Kidney epithelial cell (primary cell): Measurements from ENCODE around the gene FANCI. TPM values are rescaled to one million over a fixed set of nuclear protein-coding genes. Genes with fewer than 3 reads are reported as not detected.

Experiments used
- DNase-seq: peaks from one replicate; pipeline ENCODE4 v3.0.0-alpha.2; 2010; ENCODE audit warnings: low read depth
- H3K27me3 ChIP-seq: 2 replicates; pipeline ENCODE4 v1.6.0; 2011; ENCODE audit warnings: low read length; ENCODE audit not compliant: control insufficient read depth, insufficient read depth
- H3K36me3 ChIP-seq: 2 replicates; pipeline ENCODE4 v1.5.1; 2011; ENCODE audit warnings: low read length; ENCODE audit not compliant: control insufficient read depth, insufficient read depth
- H3K4me3 ChIP-seq: 2 replicates; pipeline ENCODE4 v1.5.1; 2011; ENCODE audit warnings: low read depth, mild to moderate bottlenecking, control low read depth, low read length
- total RNA-seq: library from RNA; depleted of rRNA; stranded (reverse); fragments of >200 nt; gene quantifications from 2 replicates; pipeline ENCODE4 v1.2.3, GENCODE V29; 2015
- TF ChIP-seq, protein P1 (sequence below): IDR thresholded peaks from 2 replicates; pipeline ENCODE4 v1.5.1; 2011; ENCODE audit warnings: mild to moderate bottlenecking, moderate library complexity, low read length, control low read depth, inconsistent platforms; ENCODE audit not compliant: insufficient read depth, poor library complexity, severe bottlenecking

FANCI gene
- total RNA-seq, 1 donor from 2014 or later: 68.3 TPM

DNA sequence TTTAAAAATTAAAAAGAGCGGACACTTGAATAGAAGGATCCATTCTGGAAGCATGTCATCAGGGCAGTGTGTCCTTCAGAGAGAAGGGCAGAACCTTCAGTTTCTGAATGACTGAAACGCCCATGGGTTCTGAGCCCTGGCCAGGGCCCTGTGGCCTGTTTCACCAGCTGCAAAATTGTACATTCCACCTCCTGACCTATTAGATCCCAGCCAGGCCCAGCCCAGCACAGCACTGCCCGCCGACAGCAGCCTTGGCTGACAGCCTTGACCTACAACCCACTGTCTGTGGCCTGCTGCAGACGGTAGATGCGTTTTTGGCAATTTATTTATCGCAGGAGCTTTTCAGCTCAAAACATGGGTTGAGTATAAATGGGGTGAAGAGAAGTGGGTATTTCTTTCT, 96.8 kb downstream of the FANCI start:
- Histone ChIP-seq H3K4me3 (no peak overlapping the region), H3K36me3 (no peaks in the 10 kb centered on the region), H3K27me3 (peaks cover 11% of the 10 kb centered on the region)
- TF ChIP-seq, protein P1, sequence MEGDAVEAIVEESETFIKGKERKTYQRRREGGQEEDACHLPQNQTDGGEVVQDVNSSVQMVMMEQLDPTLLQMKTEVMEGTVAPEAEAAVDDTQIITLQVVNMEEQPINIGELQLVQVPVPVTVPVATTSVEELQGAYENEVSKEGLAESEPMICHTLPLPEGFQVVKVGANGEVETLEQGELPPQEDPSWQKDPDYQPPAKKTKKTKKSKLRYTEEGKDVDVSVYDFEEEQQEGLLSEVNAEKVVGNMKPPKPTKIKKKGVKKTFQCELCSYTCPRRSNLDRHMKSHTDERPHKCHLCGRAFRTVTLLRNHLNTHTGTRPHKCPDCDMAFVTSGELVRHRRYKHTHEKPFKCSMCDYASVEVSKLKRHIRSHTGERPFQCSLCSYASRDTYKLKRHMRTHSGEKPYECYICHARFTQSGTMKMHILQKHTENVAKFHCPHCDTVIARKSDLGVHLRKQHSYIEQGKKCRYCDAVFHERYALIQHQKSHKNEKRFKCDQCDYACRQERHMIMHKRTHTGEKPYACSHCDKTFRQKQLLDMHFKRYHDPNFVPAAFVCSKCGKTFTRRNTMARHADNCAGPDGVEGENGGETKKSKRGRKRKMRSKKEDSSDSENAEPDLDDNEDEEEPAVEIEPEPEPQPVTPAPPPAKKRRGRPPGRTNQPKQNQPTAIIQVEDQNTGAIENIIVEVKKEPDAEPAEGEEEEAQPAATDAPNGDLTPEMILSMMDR: no peak
- no peak for DNase-seq

DNA sequence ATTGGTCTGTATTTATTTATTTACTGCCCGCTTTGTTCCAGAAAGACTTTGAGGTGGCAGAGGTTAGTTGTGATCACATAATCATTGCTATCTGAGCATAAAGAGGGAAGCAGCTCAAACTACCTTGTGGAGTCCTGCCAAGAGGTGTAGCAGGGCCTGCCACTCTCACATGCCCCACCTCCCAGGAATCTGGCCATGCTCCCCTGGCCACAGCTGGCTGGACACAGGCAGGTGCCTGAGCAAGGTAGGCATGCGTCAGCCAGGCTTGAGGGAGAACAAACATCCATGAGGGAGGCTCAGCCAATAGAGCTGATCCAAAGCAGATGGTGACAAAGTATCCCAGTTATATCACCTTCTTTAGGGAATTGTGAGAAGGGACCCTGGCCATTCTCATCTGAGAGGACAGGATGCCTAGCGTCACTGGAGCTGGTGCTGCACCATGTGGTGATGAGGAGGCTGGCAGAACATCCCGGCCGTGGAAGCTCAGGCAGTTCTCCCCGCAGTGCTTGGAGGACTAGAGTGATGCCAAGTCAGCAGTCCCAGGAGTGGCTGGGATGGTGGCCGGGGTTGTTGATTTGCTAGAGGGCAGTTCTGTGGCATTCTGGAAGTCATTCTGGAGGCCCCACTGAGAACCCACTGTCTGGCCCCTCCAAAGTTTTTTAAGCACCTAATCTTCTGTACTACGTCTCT, 97.7 kb downstream of the FANCI start:
- TF ChIP-seq, protein P1: no peak
- DNase-seq: no peak
- Histone ChIP-seq H3K4me3 (no peak overlapping the region), H3K36me3 (no peaks in the 10 kb centered on the region), H3K27me3 (peaks cover 11% of the 10 kb centered on the region)

DNA sequence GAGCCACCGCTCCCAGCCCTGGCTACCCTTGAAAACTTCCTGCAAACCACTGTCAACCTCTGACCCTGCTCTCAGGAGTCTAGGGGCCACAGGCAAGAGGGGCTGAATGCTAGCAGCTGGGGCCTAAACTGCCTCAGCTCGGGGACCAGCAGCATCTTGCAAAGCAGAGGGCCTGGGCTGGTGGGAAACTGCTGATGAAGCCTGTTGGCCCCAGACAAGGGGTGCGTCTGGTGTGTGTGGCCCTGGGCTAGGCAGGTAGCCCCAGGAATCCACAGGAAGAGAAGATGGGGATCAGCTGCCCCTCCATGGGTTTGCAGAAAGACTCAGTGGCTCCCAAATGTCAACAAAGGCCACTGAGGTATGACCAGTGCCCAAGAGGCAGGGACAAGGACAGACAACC, 99.1 kb downstream of the FANCI start:
- Histone ChIP-seq H3K36me3 (no peaks in the 10 kb centered on the region), H3K4me3 (no peak overlapping the region), H3K27me3 (peaks cover 14% of the 10 kb centered on the region)
- TF ChIP-seq, protein P1: no peak
- no peak for DNase-seq

DNA sequence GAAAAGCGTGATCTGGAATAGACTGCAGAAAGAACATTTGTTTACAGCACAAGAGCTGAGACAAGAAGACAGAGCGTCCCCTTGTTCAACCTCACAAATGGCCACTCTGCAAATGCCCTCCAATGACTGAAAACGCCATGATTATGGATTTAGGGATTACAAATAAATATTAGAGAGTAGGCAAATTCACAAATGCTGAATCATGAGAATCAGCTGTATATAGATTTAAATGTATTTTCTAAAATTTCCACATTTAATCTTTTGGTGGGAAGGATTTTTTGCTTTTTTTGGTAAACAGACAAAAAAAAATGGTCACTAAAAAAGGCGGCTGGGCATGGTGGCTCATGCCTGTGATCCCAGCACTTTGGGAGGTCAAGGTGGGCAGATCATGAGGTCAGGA, 101.5 kb downstream of the FANCI start:
- TF ChIP-seq, protein P1: no peak
- no peaks in the 10 kb centered on the region for H3K36me3 ChIP-seq
- peaks cover 15% of the 10 kb centered on the region for H3K27me3 ChIP-seq
- no peak for DNase-seq
- H3K4me3 ChIP-seq: no peak overlapping the region

DNA sequence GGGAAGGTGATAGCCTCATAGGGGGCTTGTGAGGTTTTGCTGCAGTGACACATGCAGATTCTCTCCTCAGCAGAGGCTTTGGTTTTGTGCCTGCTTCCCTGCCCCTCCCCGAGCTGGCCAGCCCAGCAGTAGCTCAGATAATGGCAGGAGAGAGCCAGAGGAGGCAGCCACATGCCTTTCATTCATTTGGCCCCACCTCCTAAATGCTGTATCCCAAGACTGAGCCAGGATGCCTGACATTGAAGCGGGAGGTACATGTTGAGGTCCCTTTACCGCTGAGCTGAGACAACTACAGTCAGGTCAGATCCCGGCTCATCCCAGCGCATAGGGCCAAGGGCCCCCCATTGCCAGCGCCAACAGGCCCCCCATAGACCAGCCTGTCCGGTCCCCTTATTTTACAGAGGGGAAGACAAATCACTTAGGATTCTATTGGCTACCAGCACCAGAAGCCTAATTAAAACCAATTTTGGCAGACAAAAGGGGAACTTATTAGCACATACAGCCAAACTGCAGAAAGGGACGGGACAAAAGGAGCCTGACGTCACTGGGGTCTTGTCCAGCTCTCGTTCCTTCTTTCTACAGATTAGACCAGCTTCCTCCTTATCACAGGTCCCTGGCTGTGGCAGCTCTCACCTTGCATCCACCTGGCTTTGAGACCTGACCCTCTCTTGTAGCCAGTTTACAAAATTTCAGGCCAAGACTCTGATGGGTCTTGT, 102.9 kb downstream of the FANCI start:
- no peaks in the 10 kb centered on the region for H3K36me3 ChIP-seq
- no peak overlapping the region for H3K4me3 ChIP-seq
- TF ChIP-seq, protein P1: no peak
- peaks cover 11% of the 10 kb centered on the region for H3K27me3 ChIP-seq
- no peak for DNase-seq
